IMR-90 (cell line): ENCODE data around the gene SLC5A2.

Experiments
- CHD1 ChIP-seq: IDR thresholded peaks from 2 replicates; pipeline ENCODE4 v1.6.1; 2012; ENCODE audit warnings: low read depth, low read length, improper control_type of control experiment
- CTCF ChIP-seq: conservative IDR thresholded peaks from 2 replicates; pipeline ENCODE4 v1.5.1; 2012; ENCODE audit warnings: mild to moderate bottlenecking, low read depth, low read length, improper control_type of control experiment
- MXI1 ChIP-seq: IDR thresholded peaks from 2 replicates; pipeline ENCODE4 v1.6.1; 2012; ENCODE audit warnings: low read depth, mild to moderate bottlenecking, low read length, moderate library complexity, borderline replicate concordance
- POLR2A ChIP-seq: IDR thresholded peaks from 2 replicates; pipeline ENCODE4 v1.6.1; 2012; ENCODE audit warnings: mild to moderate bottlenecking, low read depth, low read length
- RAD21 ChIP-seq: IDR thresholded peaks from 2 replicates; pipeline ENCODE4 v1.6.1; 2012; ENCODE audit warnings: low read length, improper control_type of control experiment
- RCOR1 ChIP-seq: IDR thresholded peaks from 2 replicates; pipeline ENCODE4 v1.6.1; 2012; ENCODE audit warnings: mild to moderate bottlenecking, low read length, improper control_type of control experiment; ENCODE audit not compliant: insufficient replicate concordance
- RFX5 ChIP-seq: IDR thresholded peaks from 2 replicates; pipeline ENCODE4 v1.8.0; 2012; ENCODE audit warnings: low read depth, mild to moderate bottlenecking, low read length, moderate library complexity
- SMC3 ChIP-seq: fragments of 150-350 bp; IDR thresholded peaks from 2 replicates; pipeline ENCODE4 v1.6.1; 2016; ENCODE audit warnings: low read depth, mild to moderate bottlenecking, antibody characterized with exemption, low read length, moderate library complexity
- USF2 ChIP-seq: fragments of 150-350 bp; IDR thresholded peaks from 2 replicates; pipeline ENCODE4 v1.6.1; 2017; ENCODE audit warnings: mild to moderate bottlenecking, antibody characterized with exemption, low read length, low read depth

- TF ChIP-seq POLR2A (no peak), MXI1 (no peak), CTCF (no peak), RCOR1 (no peak), RAD21 (no peak), USF2 (no peak), CHD1 (no peak), SMC3 (no peak), RFX5 (no peak)
These were observed 11.6 kb upstream of the SLC5A2 start for GRCh38 chr16:31471241-31471874.
